HepG2 (cell line): Measurements from ENCODE around the gene ATXN7L3B. TPM values are rescaled to one million over a fixed set of nuclear protein-coding genes. Genes with fewer than 3 reads are reported as not detected.

ENCODE experiments used
- ATAC-seq: fragments of 200-7000 bp; cut with Tn5 transposase; 3 replicates; pipeline ENCODE4 v1.9.1; 2020; ENCODE audit warnings: mild to moderate bottlenecking, moderate library complexity
- BruUV-seq: library from RNA; stranded (reverse); fragments of 400-500 nt; replicated peaks from 2 replicates; lab custom pipeline; 2021; lab: Mats Ljungman, UMichigan
- CTCF ChIA-PET: fragments of 300-600 bp; formaldehyde crosslinking; extraction: SDS; loops from one replicate; lab custom pipeline; 2021; ENCODE audit warnings: low total read pairs, inconsistent platforms, low intra/inter-chr PET ratio; lab: Yijun Ruan, JAX
- POLR2A ChIA-PET: fragments of 350-600 bp; sonication (Branson Sonifier 250); formaldehyde crosslinking; loops from one replicate; lab custom pipeline; 2020; ENCODE audit warnings: antibody characterized with exemption, inconsistent platforms; lab: Yijun Ruan, JAX
- DNase-seq: peaks from one replicate; pipeline ENCODE4 v3.0.0-alpha.2; 2015; ENCODE audit warnings: low spot score
- FAIRE-seq: peaks from 3 replicates; lab custom pipeline; 2011; peaks lifted over from hg19 to GRCh38; lab: Jason Lieb, UNC
- H2AFZ ChIP-seq: one replicate; pipeline ENCODE4 v1.6.1; 2011; ENCODE audit warnings: low read length, inconsistent platforms
- H3K27ac ChIP-seq: fragments of 300-600 bp; 3 replicates; pipeline ENCODE4 v1.8.0; 2011; ENCODE audit warnings: mixed run types, mild to moderate bottlenecking, mixed read lengths, low read length, inconsistent platforms; ENCODE audit not compliant: insufficient read depth; ENCODE audit errors: extremely low read length
- H3K27me3 ChIP-seq, 2 experiments: fragments of 200-600 bp in 1 of 2; 2 replicates in 1 of 2; 3 replicates in 1 of 2; pipeline versions ENCODE4 v1.6.0 to v1.8.0; 2011; ENCODE audit warnings: low read length in 2 of 2, mild to moderate bottlenecking in 2 of 2, moderate library complexity in 2 of 2, inconsistent platforms in 1 of 2; ENCODE audit not compliant: insufficient read depth in 2 of 2, control insufficient read depth in 1 of 2
- H3K36me3 ChIP-seq, 2 experiments: fragments of 200-600 bp in 1 of 2; replicated peaks in 1 of 2; 2 replicates in 1 of 2; 3 replicates in 1 of 2; pipeline versions ENCODE4 v1.5.1 to v1.8.0; 2011; ENCODE audit warnings: low read length in 2 of 2, inconsistent platforms in 1 of 2; ENCODE audit not compliant: insufficient read depth in 2 of 2, control insufficient read depth in 1 of 2
- H3K4me1 ChIP-seq: 2 replicates; pipeline ENCODE4 v1.5.1; 2012; ENCODE audit warnings: low read length, inconsistent platforms; ENCODE audit not compliant: insufficient read depth
- H3K4me2 ChIP-seq: 2 replicates; pipeline ENCODE4 v1.6.0; 2011; ENCODE audit warnings: low read depth, low read length, inconsistent platforms
- H3K4me3 ChIP-seq, 3 experiments: fragments of 200-600 bp in 1 of 3; sonication (generic), shearing (Covaris generic) in 1 of 3; replicated peaks in 1 of 3; 2 replicates each; pipeline ENCODE4 v1.5.1; 2011 to 2016; ENCODE audit warnings: low read length in 3 of 3, inconsistent platforms in 2 of 3, low read depth in 2 of 3, mild to moderate bottlenecking in 2 of 3, control low read depth in 1 of 3, mixed read lengths in 1 of 3; ENCODE audit not compliant: insufficient read depth in 1 of 3
- H3K79me2 ChIP-seq: one replicate; pipeline ENCODE4 v1.6.1; 2011; ENCODE audit warnings: low read length, inconsistent platforms; ENCODE audit not compliant: insufficient read depth
- H3K9ac ChIP-seq: 2 replicates; pipeline ENCODE4 v1.6.0; 2011; ENCODE audit warnings: mild to moderate bottlenecking, low read depth, low read length, inconsistent platforms; ENCODE audit not compliant: insufficient read depth
- H3K9me3 ChIP-seq: 2 replicates; pipeline ENCODE4 v1.5.1; 2012; ENCODE audit warnings: mild to moderate bottlenecking, low read length
- H4K20me1 ChIP-seq: 2 replicates; pipeline ENCODE4 v1.6.0; 2011; ENCODE audit warnings: inconsistent platforms, mild to moderate bottlenecking, low read length, moderate library complexity; ENCODE audit not compliant: insufficient read depth
- BORCS8-MEF2B ChIP-seq: sonication (generic); formaldehyde crosslinking; IDR thresholded peaks from 2 replicates; pipeline ENCODE4 v1.8.0; 2022; ENCODE audit warnings: mild to moderate bottlenecking, missing genetic modification reagents
- ESRRA ChIP-seq: sonication (generic); formaldehyde crosslinking; IDR thresholded peaks from 2 replicates; pipeline ENCODE4 v1.5.1; 2020; ENCODE audit warnings: mild to moderate bottlenecking, low read depth, missing genetic modification reagents
- TFDP2 ChIP-seq: sonication (generic); formaldehyde crosslinking; IDR thresholded peaks from 2 replicates; pipeline ENCODE4 v1.4.0; 2020; ENCODE audit warnings: missing genetic modification reagents
- ZNF512B ChIP-seq: sonication (generic); formaldehyde crosslinking; IDR thresholded peaks from 2 replicates; pipeline ENCODE4 v1.5.1; 2020; ENCODE audit warnings: missing genetic modification reagents, mild to moderate bottlenecking, borderline replicate concordance
- WGBS: methylation state at CpG from one replicate; pipeline ENCODE4 v1.1.6; 2017; ENCODE audit warnings: low lambda C conversion rate; 5-methylcytosine and 5-hydroxymethylcytosine counted together
- in situ Hi-C: cut with HindIII; loops from 2 replicates; pipeline ENCODE4 v1.10.0; 2017; ENCODE audit warnings: low pct_unique_long_range_greater_than_20kb; ENCODE audit not compliant: extremely low pct_ligation_motif_present
- intact Hi-C: fragments of 100-400 bp; cut with micrococcal nuclease; formaldehyde crosslinking; loops from one replicate; pipeline ENCODE4 v1.10.0; 2022; ENCODE audit not compliant: unreplicated experiment
- polyA plus RNA-seq, 8 experiments: library from polyadenylated mRNA; depleted of rRNA in 3 of 8; stranded (reverse) in 7 of 8; unstranded in 1 of 8; fragments of >200 nt; fragmentation: Illumina TruSeq in 4 of 8; extraction: Trizol in 4 of 8; gene quantifications; 2 replicates each; pipeline versions ENCODE4 v1.2.1 to v1.2.3, GENCODE V29; 2011 to 2016; ENCODE audit warnings: low read depth in 4 of 8, missing spikeins in 1 of 8, mixed read lengths in 1 of 8; ENCODE audit not compliant: insufficient read depth in 1 of 8
- total RNA-seq, 5 experiments: library from RNA; depleted of rRNA; stranded (reverse); fragments of >200 nt; fragmentation: Illumina TruSeq; extraction: Trizol; gene quantifications; 2 replicates each; pipeline ENCODE4 v1.2.3, GENCODE V29; 2016; ENCODE audit warnings: low read depth in 1 of 5

The ATXN7L3B gene
- total and polyA plus RNA-seq, 2 of the 13 experiments (the other 11 are each of a cell fraction or from before 2014, with no cell fraction given) = 20.1 to 23.8 TPM

- ChIA-PET POLR2A (no interaction called here), CTCF (no interaction called here)
- TF ChIP-seq BORCS8-MEF2B (CRISPR knock-in tag) (no peak), ZNF512B (CRISPR knock-in tag) (no peak), TFDP2 (CRISPR knock-in tag) (no peak), ESRRA (no peak)
- no peak overlapping the region for H3K9ac ChIP-seq
- H4K20me1 ChIP-seq = no peaks in the 10 kb centered on the region
- no TSS peak for BruUV-seq
- no peak for ATAC-seq
- no peaks in the 10 kb centered on the region for H3K9me3 ChIP-seq
- no peaks in the 10 kb centered on the region for H3K4me1 ChIP-seq
- intact Hi-C loops (no loop called here), in situ Hi-C loops (no loop called here)
- no peak overlapping the region for H3K27ac ChIP-seq
- H2AFZ ChIP-seq = no peak overlapping the region
- WGBS = 12% methylated on average over 4 of the region's 4 CpGs
- no peaks in the 10 kb centered on the region for H3K79me2 ChIP-seq
- no peak overlapping the region for H3K4me2 ChIP-seq
- H3K27me3 ChIP-seq = no peaks in the 10 kb centered on the region
- H3K36me3 ChIP-seq = no peaks in the 10 kb centered on the region
- no peak for FAIRE-seq
- H3K4me3 ChIP-seq = no peak overlapping the region
- no peak for DNase-seq
These were observed 48.6 kb downstream of the ATXN7L3B start for GRCh38 chr12:74586251-74586650.
